HG03066 (cell line): ENCODE results near the gene NOM1.

Source experiments
- ATAC-seq: cut with Tn5 transposase; IDR thresholded peaks from one replicate; pipeline ENCODE4 v1.9.1; 2021; ENCODE audit warnings: low read depth; ENCODE audit not compliant: unreplicated experiment

Gene NOM1

GRCh38 chr7:157003445-157003755, 53.9 kb downstream of the NOM1 start:
- ATAC-seq = no peak

GRCh38 chr7:157003756-157004520, 54.4 kb downstream of the NOM1 start:
- no peak for ATAC-seq

DNA sequence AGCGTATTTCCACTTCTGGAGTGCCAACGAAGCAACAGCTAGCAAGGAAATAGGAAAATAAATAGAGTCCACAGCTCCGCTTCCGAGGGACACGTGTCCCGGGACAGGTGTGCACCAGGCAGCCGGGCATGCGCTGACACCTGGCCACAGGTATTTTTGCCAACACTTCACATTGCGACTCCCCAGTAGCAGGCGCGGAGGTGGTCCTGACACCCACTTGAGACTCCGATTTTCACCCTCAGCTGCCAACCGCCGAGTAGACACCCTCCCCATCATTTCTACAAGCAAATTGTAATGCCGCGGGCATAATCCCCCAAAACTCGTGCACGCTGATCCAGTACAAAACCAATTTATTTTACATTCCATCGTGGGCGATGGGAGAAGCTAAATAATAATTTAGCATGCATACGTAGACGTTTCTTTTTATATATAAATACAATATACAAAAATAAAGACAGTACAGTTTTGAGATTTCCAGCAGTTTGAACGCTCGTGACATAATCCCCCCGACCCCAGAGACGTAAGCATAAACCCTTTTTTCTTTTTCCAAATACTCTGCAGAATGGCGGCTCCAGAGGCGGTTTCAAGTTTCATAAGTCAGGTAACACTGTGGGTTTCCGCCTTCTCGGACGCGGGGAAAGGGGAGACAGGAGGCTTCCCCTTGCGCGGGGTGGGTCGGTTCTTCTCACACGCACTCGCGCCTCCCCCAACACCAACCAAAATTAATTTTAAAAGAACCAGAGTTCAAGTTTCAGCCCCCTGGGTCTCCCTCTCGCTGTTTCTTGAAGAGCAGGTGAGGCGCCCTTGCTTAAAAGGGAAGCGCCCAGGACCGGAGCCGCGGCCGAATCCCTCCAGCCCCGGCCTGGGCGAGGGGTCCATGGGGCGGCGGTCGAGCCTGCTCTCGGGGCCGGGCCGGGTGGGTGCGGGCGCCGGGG, 55.3 kb downstream of the NOM1 start:
- no peak for ATAC-seq

DNA sequence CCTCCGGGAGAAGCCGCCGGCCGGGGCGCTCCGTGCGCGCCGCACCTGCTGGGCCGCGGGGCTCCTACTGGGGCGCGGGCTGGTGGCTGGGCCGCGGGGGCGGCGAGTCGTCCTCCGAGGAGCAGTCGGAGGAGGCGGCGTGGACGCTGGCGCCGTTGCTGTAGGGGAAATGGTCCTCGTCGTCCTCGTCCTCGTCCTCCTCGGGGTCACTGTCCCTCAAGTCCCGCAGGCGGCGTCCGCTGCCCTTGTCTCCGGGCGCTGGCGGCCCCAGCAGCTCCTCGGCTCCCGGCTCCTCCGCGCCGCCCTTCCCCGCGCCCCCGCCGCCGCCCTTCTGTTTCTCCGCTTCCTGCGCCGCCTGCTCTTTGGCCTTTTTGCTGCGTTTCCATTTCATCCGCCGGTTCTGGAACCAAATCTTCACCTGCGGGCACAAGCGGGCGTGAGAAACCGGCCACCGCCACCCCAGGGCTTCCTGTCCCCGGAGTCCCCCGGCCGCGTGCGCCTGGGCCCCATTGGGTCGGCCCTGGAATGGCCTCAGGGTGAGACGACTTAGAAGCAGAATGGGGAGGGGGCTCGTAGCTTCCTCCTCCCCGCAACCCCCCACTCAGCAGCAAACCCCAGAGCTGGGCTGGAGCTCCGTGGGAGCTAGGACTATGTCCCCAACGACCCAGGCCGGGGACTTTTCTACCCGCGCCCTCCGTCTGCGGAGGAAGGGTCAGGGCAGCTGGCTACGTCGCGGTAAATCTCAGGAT, 56.1 kb downstream of the NOM1 start:
- no peak for ATAC-seq

GRCh38 chr7:157006205-157006747, 56.8 kb downstream of the NOM1 start:
- ATAC-seq = no peak

GRCh38 chr7:157006829-157007469, 57.4 kb downstream of the NOM1 start:
- ATAC-seq = no peak

DNA sequence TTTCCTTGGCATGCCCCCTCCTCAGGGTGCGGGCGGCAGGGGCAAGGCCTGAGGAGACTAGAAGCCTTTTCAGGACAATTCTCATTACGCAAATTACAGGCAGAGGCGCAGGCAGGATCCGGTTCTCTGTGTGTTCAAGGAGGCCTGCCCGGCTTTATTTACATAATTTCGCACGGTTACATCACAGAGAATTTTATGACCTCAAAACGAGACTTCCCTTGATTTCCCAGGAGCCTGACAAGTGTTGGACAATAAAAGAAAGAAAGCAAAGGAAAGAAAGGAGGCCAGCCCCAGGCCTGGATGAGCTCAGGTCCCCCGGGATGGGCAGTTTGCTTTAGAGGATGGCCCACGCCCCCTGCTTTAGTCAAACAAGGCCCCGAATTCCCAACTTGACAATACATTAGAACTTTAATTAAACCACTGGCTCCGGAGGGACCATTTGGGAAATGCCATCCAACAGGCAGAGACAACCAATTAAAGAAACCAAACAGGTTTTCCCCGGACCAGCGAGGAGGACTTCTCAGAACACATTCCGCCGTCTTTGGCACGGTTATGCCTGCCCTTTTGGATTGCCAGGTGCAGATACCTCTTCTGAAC, 58.1 kb downstream of the NOM1 start:
- no peak for ATAC-seq

DNA sequence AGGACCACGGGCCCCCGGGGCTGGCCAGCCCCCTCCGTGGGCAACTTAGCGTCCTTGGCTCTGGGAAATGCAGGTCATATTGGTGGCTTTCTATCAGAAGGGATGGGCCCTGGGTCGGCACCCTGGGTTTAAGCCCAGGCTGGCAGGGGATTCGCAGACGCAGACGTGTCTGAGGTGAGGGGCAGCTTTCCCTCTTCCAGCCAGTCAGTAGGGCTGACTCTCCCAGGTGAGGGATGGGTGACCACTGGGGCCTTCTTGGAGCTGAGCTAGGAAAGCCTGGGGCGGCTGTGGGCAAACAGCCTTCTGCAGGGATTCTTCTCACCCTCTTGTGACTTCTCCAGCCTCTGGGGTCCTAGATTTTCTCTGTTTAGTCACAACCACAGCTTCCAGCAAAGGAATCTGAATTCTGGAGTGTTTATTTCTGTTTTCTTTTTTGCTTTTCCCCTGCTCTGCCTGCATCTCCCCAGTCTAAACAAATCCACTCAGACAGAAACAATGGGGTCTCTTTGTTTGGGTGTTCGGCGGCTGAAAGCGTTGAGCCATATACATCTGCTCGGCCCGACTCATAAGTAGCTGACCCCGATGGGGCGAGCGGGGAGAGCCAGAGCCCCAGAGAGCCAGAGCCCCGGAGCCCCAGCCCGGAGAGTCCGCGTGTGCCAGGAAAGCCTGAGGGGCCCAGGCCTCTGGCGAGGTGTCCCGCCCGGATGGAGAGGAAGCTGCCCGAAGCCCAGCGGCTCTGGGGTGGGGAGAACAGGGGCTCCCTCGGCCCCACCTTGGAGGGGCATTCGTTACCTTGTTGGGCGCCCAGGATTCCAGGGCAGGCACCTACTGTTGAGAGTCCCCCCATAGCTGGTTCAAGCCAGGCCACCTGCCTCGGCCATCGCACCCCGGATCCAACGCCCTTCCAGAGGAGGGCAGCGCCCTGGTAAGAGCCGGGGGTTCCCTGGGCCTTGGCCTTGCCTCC, 59.0 kb downstream of the NOM1 start:
- no peak for ATAC-seq

DNA sequence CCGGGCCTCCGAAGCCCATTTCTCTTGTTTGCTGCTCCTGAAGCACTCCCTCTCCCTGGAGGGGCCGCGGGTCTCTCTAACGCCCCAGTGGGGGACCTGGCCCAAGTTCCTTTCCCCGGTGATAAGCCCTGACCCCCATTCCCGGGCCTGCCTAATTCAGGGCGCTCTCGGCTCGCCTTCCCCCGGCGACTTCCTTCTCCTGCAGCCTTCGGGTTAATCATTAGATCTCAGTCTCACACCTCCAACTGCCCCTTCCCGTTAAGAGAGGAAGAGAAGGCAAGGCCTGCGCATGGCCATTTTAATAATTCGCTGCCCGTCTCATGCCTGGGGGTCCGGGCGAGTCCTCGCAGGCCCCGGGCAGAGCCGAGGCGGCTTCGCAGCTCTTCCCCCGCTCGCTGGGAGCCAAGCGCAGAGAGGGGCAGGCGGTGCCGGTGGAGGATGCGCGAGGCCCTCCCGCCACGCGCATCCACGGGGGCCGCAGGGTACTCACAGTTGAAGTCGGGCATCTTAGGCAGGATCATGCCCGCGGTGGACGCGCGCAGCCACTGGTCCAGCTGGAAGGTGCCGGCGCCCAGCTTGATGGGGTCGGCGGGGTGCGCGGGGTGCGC, 59.8 kb downstream of the NOM1 start:
- ATAC-seq = peak; percentile 31

- peak; percentile 19 for ATAC-seq
These were observed 60.5 kb downstream of the NOM1 start for GRCh38 chr7:157009778-157010587.

DNA sequence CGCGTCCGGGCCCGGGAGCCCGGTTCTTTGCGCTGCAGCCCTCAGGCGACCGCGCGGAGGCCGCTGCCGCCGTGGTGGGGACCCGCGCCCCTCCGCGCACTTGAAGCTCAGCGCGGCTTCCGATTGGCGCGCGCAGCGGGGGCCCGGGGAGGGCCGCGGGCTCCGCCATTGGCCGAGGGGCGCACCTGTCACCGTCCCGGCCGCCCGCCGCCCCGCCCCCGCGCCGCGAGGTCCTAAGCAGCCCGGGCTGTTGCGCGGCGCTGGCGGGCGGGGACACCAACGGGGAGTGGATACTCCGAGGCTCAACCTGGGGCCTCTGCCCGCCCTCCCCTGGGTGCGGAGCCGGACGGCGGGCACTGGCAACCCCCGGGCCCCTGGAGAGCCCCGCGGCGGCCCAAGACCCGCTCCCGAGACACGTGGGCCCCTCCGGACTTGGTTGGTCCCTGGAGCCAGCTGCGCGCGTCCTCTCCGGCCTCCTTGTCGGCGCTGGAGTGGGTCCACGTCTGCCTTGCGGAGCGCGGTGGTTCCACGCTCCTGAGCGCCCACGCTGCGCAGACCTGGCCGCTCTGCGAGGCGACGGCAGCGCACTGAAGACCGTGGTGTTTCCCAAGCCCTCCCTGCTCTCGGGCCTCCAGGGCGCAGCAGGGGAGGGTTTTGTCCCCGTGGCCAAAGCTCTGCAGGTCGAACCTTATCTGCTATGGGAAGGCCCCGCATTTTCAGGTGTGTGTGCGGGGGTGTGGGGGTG, 61.2 kb downstream of the NOM1 start, which contains the start of gene MNX1:
Gene MNX1 (minus strand): TSS at position 76 of the 745 bp plus-strand sequence. CDS start 313 bp downstream, outside the sequence.
- ATAC-seq = peak; percentile 64

- no peak for ATAC-seq
These were observed 62.0 kb downstream of the NOM1 start for GRCh38 chr7:157011333-157012112.

DNA sequence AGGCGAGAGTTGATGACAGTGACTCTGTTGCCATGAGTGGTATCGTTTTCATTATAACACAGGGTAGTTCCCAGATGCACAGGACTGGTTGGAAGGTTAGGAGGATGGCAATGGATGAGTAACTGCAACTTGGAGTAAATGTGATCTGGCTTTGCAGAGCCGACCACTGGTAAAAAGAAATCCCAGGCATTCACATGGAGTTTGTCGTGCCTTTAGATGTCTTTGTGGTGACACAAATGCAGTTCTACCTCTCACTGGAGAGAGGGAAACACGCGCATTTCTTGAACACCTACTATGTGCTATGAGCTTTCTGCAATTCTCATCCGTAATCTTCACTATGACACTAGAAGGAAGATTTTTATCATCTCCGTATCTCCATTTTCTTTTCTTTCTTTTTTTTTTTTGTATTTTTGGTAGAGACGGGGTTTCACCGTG, 62.6 kb downstream of the NOM1 start:
- no peak for ATAC-seq

DNA sequence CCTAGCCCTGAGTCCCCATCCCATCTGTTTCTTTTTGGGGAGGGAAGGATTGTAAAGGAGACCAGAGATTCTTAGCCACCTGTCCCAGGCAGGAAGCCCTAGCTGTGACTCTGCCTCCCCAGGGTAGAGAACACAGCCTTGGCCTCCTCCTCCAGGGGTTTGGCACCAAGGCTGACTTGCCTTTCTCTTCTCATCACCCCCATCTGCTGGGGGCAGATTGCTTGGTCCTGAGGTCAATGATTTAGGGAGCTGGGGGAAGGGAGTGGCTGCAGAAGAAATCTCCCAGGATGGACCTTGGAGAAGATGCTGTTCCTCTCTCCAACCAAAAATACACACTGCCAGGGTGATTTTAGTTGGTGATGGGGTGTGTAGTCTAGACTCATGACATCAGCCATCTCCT, 63.6 kb downstream of the NOM1 start:
- no peak for ATAC-seq

DNA sequence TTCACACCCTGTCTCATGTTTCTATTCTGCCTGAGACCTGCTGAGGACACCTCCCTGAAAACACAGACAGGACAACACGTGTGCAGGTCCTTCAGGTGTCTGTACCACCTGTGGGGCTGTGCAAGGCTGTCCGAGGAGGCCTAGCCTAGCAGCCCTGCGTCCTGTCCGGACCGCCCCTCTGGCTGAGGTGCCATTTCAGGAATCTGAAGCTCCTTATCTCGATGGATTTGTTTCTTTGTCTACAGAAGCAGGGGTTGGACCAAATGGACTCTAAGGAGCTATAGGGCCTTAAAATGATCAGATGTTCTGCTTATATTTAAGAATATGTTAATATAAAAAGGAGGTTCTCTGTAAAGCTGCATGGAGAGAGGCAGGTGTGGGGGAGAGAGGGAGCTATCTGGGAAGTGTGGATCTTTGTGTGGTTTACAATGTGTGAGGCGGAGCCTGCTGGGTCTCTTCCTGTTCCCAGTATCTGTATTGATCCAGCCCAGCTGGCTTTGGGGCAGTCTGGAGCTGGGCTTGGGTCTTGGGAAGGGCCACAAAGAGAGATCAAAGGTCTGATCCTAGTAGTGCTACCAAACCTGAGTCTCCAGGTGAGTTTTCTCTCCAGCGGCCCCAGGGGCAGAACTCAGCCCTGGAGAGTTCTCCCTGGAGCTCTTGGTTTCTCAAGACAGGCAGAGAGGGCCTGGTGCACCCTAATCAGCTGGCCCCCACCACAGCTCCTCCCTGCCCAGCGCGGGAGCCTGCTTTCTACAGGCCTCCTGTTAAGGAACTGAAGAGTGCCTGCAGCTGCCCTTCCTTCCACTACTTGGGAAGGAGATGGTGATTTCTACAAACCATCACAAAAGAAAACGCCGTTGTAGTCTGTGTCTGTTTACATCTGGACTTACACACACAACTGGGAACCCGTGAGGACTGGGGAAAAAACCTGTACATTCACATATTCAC, 64.4 kb downstream of the NOM1 start:
- ATAC-seq = no peak
